Activated T-helper 17 cell treated with anti-CD3 and anti-CD28 coated beads, Interleukin-2, amount 50 U/mL, for 72 hours (primary cell): Measurements from ENCODE around the gene ANAPC1. TPM values are rescaled to one million over a fixed set of nuclear protein-coding genes. Genes with fewer than 3 reads are reported as not detected.
"Not testable (repeated sequence)": the region's sequence is repeated elsewhere in the genome, so short reads cannot be mapped to it uniquely, and the experiment has no call there.

Experiments
- ATAC-seq: fragments of 150-1000 bp; cut with Tn5 transposase; replicated peaks from 2 replicates; pipeline ENCODE4 v1.10.0; 2021; ENCODE audit warnings: mild to moderate bottlenecking, moderate library complexity
- H3K27ac Mint-ChIP-seq: one replicate; pipeline ENCODE4 v1.8.0; 2022; ENCODE audit warnings: mixed read lengths
- H3K27me3 Mint-ChIP-seq: one replicate; pipeline ENCODE4 v1.8.0; 2022; ENCODE audit warnings: mixed read lengths
- H3K36me3 Mint-ChIP-seq: one replicate; pipeline ENCODE4 v1.8.0; 2022; ENCODE audit warnings: low read depth, mild to moderate bottlenecking, mixed read lengths
- H3K4me1 Mint-ChIP-seq: one replicate; pipeline ENCODE4 v1.8.0; 2022; ENCODE audit warnings: mixed read lengths
- H3K4me3 Mint-ChIP-seq: one replicate; pipeline ENCODE4 v1.8.0; 2022; ENCODE audit warnings: mild to moderate bottlenecking, mixed read lengths
- H3K9me3 Mint-ChIP-seq: one replicate; pipeline ENCODE4 v1.8.0; 2022; ENCODE audit warnings: mixed read lengths
- total RNA-seq, 2 donors: library from RNA; stranded (reverse); gene quantifications; one replicate each; pipeline ENCODE4 v1.2.3, GENCODE V29; 2022

ANAPC1 gene
- total RNA-seq, 2 donors from 2014 or later = 75.6 to 119 TPM

- H3K9me3 Mint-ChIP-seq, ATAC-seq, H3K27me3 Mint-ChIP-seq, H3K4me1 Mint-ChIP-seq, H3K27ac Mint-ChIP-seq, H3K4me3 Mint-ChIP-seq: not testable (repeated sequence)
- peaks cover 29% of the 10 kb centered on the region for H3K36me3 Mint-ChIP-seq
Observed at GRCh38 chr2:111790633-111791032, 93.4 kb downstream of the ANAPC1 start.

GRCh38 chr2:111784081-111784480 lies 99.9 kb downstream of the ANAPC1 start:
- peaks cover 31% of the 10 kb centered on the region for H3K36me3 Mint-ChIP-seq
- H3K4me1 Mint-ChIP-seq, H3K27me3 Mint-ChIP-seq, H3K4me3 Mint-ChIP-seq, ATAC-seq, H3K27ac Mint-ChIP-seq, H3K9me3 Mint-ChIP-seq: not testable (repeated sequence)

- not testable (repeated sequence) for ATAC-seq, H3K9me3 Mint-ChIP-seq, H3K27ac Mint-ChIP-seq, H3K4me3 Mint-ChIP-seq, H3K27me3 Mint-ChIP-seq, H3K4me1 Mint-ChIP-seq
- peaks cover 32% of the 10 kb centered on the region for H3K36me3 Mint-ChIP-seq
Observed at GRCh38 chr2:111782195-111782594, 101.8 kb downstream of the ANAPC1 start.

- peaks cover 35% of the 10 kb centered on the region for H3K36me3 Mint-ChIP-seq
- H3K4me1 Mint-ChIP-seq, H3K9me3 Mint-ChIP-seq, H3K4me3 Mint-ChIP-seq, ATAC-seq, H3K27ac Mint-ChIP-seq, H3K27me3 Mint-ChIP-seq: not testable (repeated sequence)
Observed at GRCh38 chr2:111781443-111782094, 102.4 kb downstream of the ANAPC1 start.

GRCh38 chr2:111777155-111777554 lies 106.8 kb downstream of the ANAPC1 start:
- not testable (repeated sequence) for H3K27ac Mint-ChIP-seq, H3K4me3 Mint-ChIP-seq, H3K9me3 Mint-ChIP-seq, H3K27me3 Mint-ChIP-seq, ATAC-seq, H3K4me1 Mint-ChIP-seq
- peaks cover 50% of the 10 kb centered on the region for H3K36me3 Mint-ChIP-seq

GRCh38 chr2:111776296-111776695 lies 107.7 kb downstream of the ANAPC1 start:
- not testable (repeated sequence) for H3K27me3 Mint-ChIP-seq

GRCh38 chr2:111772180-111772579 lies 111.8 kb downstream of the ANAPC1 start:
- not testable (repeated sequence) for H3K27me3 Mint-ChIP-seq, H3K27ac Mint-ChIP-seq, H3K4me3 Mint-ChIP-seq, H3K9me3 Mint-ChIP-seq, H3K4me1 Mint-ChIP-seq
- peaks cover 36% of the 10 kb centered on the region for H3K36me3 Mint-ChIP-seq
- ATAC-seq = peak; percentile 74

More at GRCh38 chr2:111776296-111776695, 107.7 kb downstream of the ANAPC1 start:
- not testable (repeated sequence) for H3K4me1 Mint-ChIP-seq, H3K9me3 Mint-ChIP-seq, ATAC-seq, H3K27ac Mint-ChIP-seq, H3K4me3 Mint-ChIP-seq
- H3K36me3 Mint-ChIP-seq = peaks cover 44% of the 10 kb centered on the region

GRCh38 chr2:111770916-111771658 lies 112.9 kb downstream of the ANAPC1 start:
- not testable (repeated sequence) for H3K9me3 Mint-ChIP-seq, H3K27me3 Mint-ChIP-seq, H3K4me3 Mint-ChIP-seq, ATAC-seq, H3K4me1 Mint-ChIP-seq, H3K27ac Mint-ChIP-seq
- H3K36me3 Mint-ChIP-seq = peaks cover 32% of the 10 kb centered on the region

- not testable (repeated sequence) for H3K9me3 Mint-ChIP-seq, H3K4me1 Mint-ChIP-seq, H3K27me3 Mint-ChIP-seq, ATAC-seq, H3K27ac Mint-ChIP-seq, H3K4me3 Mint-ChIP-seq
- H3K36me3 Mint-ChIP-seq = peaks cover 22% of the 10 kb centered on the region
Observed at GRCh38 chr2:111768266-111769190, 115.5 kb downstream of the ANAPC1 start.

GRCh38 chr2:111767087-111767486 lies 116.9 kb downstream of the ANAPC1 start:
- peaks cover 17% of the 10 kb centered on the region for H3K36me3 Mint-ChIP-seq
- H3K27ac Mint-ChIP-seq, H3K4me3 Mint-ChIP-seq, H3K4me1 Mint-ChIP-seq, ATAC-seq, H3K9me3 Mint-ChIP-seq, H3K27me3 Mint-ChIP-seq: not testable (repeated sequence)

- H3K9me3 Mint-ChIP-seq, H3K27ac Mint-ChIP-seq, H3K4me3 Mint-ChIP-seq, ATAC-seq, H3K27me3 Mint-ChIP-seq, H3K4me1 Mint-ChIP-seq: not testable (repeated sequence)
- peaks cover 17% of the 10 kb centered on the region for H3K36me3 Mint-ChIP-seq
Observed at GRCh38 chr2:111766295-111766694, 117.7 kb downstream of the ANAPC1 start.

- H3K4me1 Mint-ChIP-seq, ATAC-seq, H3K4me3 Mint-ChIP-seq, H3K27me3 Mint-ChIP-seq, H3K27ac Mint-ChIP-seq, H3K9me3 Mint-ChIP-seq: not testable (repeated sequence)
- peaks cover 10% of the 10 kb centered on the region for H3K36me3 Mint-ChIP-seq
Observed at GRCh38 chr2:111764151-111764550, 119.8 kb downstream of the ANAPC1 start.

- not testable (repeated sequence) for H3K27ac Mint-ChIP-seq, H3K36me3 Mint-ChIP-seq, H3K9me3 Mint-ChIP-seq, H3K4me1 Mint-ChIP-seq, H3K27me3 Mint-ChIP-seq, H3K4me3 Mint-ChIP-seq, ATAC-seq
Observed at GRCh38 chr2:111760697-111761284, 123.2 kb downstream of the ANAPC1 start.

GRCh38 chr2:111752533-111752932 lies 131.5 kb downstream of the ANAPC1 start:
- not testable (repeated sequence) for H3K4me3 Mint-ChIP-seq, H3K4me1 Mint-ChIP-seq, H3K9me3 Mint-ChIP-seq, H3K27me3 Mint-ChIP-seq, H3K27ac Mint-ChIP-seq, ATAC-seq, H3K36me3 Mint-ChIP-seq
